H9 (cell line): Measurements from ENCODE around the gene MRTFB. TPM values are rescaled to one million over a fixed set of nuclear protein-coding genes. Genes with fewer than 3 reads are reported as not detected.

Experiments used
- DNase-seq: peaks from one replicate; pipeline ENCODE4 v3.0.0-alpha.2; 2017
- H2AFZ ChIP-seq: one replicate; pipeline ENCODE4 v1.6.1; 2013; ENCODE audit warnings: mild to moderate bottlenecking, low read length, control low read depth, moderate library complexity
- H2AK5ac ChIP-seq: 2 replicates; pipeline ENCODE4 v1.6.1; 2013; ENCODE audit warnings: low read length, control low read depth, mixed read lengths; ENCODE audit not compliant: insufficient read length
- H2BK120ac ChIP-seq: one replicate; pipeline ENCODE4 v1.6.1; 2013; ENCODE audit warnings: low read depth, mild to moderate bottlenecking, low read length, control low read depth, inconsistent platforms; ENCODE audit not compliant: poor library complexity, severe bottlenecking
- H2BK12ac ChIP-seq: 2 replicates; pipeline ENCODE4 v1.6.1; 2013; ENCODE audit warnings: low read length, control low read depth, mixed read lengths, low read depth; ENCODE audit not compliant: insufficient read length
- H2BK15ac ChIP-seq: 2 replicates; pipeline ENCODE4 v1.6.1; 2013; ENCODE audit warnings: low read depth, low read length, control low read depth
- H2BK20ac ChIP-seq: one replicate; pipeline ENCODE4 v1.6.1; 2013; ENCODE audit warnings: low read depth, mild to moderate bottlenecking, low read length, control low read depth, inconsistent platforms; ENCODE audit not compliant: poor library complexity, severe bottlenecking
- H2BK5ac ChIP-seq: 2 replicates; pipeline ENCODE4 v1.6.1; 2013; ENCODE audit warnings: low read length, control low read depth, mixed read lengths; ENCODE audit not compliant: insufficient read length
- H3K14ac ChIP-seq: 2 replicates; pipeline ENCODE4 v1.6.1; 2013; ENCODE audit warnings: low read length, control low read depth; ENCODE audit not compliant: insufficient read depth
- H3K18ac ChIP-seq: 2 replicates; pipeline ENCODE4 v1.6.1; 2013; ENCODE audit warnings: low read depth, mild to moderate bottlenecking, mixed read lengths, low read length, control low read depth; ENCODE audit not compliant: insufficient read length
- H3K23ac ChIP-seq: 2 replicates; pipeline ENCODE4 v1.6.1; 2013; ENCODE audit warnings: low read length, control low read depth, mixed read lengths, low read depth; ENCODE audit not compliant: insufficient read length
- H3K23me2 ChIP-seq: 2 replicates; pipeline ENCODE4 v1.6.1; 2013; ENCODE audit warnings: low read depth, mild to moderate bottlenecking, mixed read lengths, low read length, control low read depth; ENCODE audit not compliant: insufficient read length, poor library complexity, severe bottlenecking
- H3K27ac ChIP-seq: 2 replicates; pipeline ENCODE4 v1.5.1; 2013; ENCODE audit warnings: low read length, control low read depth, mixed read lengths, low read depth; ENCODE audit not compliant: insufficient read length
- H3K27me3 ChIP-seq: 2 replicates; pipeline ENCODE4 v1.6.1; 2013; ENCODE audit warnings: low read length, control low read depth, inconsistent platforms; ENCODE audit not compliant: insufficient read depth
- H3K4ac ChIP-seq: 2 replicates; pipeline ENCODE4 v1.6.1; 2013; ENCODE audit warnings: low read depth, mild to moderate bottlenecking, control low read depth, inconsistent platforms, low read length, moderate library complexity
- H3K4me1 ChIP-seq: 2 replicates; pipeline ENCODE4 v1.6.1; 2013; ENCODE audit warnings: low read length, control low read depth, inconsistent platforms; ENCODE audit not compliant: insufficient read depth
- H3K4me2 ChIP-seq: 2 replicates; pipeline ENCODE4 v1.6.1; 2013; ENCODE audit warnings: low read length, control low read depth, mixed read lengths; ENCODE audit not compliant: insufficient read length, insufficient read depth
- H3K56ac ChIP-seq: 2 replicates; pipeline ENCODE4 v1.6.1; 2013; ENCODE audit warnings: low read depth, mild to moderate bottlenecking, mixed read lengths, low read length, control low read depth; ENCODE audit not compliant: insufficient read length
- H3K79me1 ChIP-seq: 2 replicates; pipeline ENCODE4 v1.6.1; 2013; ENCODE audit warnings: low read depth, mild to moderate bottlenecking, moderate library complexity, low read length, control low read depth, inconsistent platforms; ENCODE audit not compliant: insufficient read depth, poor library complexity, severe bottlenecking
- H3K79me2 ChIP-seq: 2 replicates; pipeline ENCODE4 v1.6.1; 2013; ENCODE audit warnings: low read length, control low read depth, inconsistent platforms; ENCODE audit not compliant: insufficient read depth
- H3K9ac ChIP-seq: 2 replicates; pipeline ENCODE4 v1.6.1; 2013; ENCODE audit warnings: low read length, control low read depth, mixed read lengths; ENCODE audit not compliant: insufficient read length; ENCODE audit errors: extremely low read depth
- H3K9me3 ChIP-seq: one replicate; pipeline ENCODE4 v1.6.1; 2013; ENCODE audit warnings: low read depth, low read length, inconsistent platforms; ENCODE audit not compliant: control insufficient read depth
- H3T11ph ChIP-seq: one replicate; pipeline ENCODE4 v1.6.1; 2013; ENCODE audit warnings: mild to moderate bottlenecking, low read length, control low read depth, inconsistent platforms
- H4K20me1 ChIP-seq: one replicate; pipeline ENCODE4 v1.6.1; 2013; ENCODE audit not compliant: control insufficient read depth, insufficient read length, insufficient read depth
- H4K5ac ChIP-seq: 2 replicates; pipeline ENCODE4 v1.6.1; 2013; ENCODE audit warnings: low read depth, mild to moderate bottlenecking, mixed read lengths, low read length, control low read depth; ENCODE audit not compliant: insufficient read length
- H4K8ac ChIP-seq: replicated peaks from 2 replicates; pipeline ENCODE4 v1.6.1; 2013; ENCODE audit warnings: low read length, control low read depth, mixed read lengths, low read depth; ENCODE audit not compliant: insufficient read length
- H4K91ac ChIP-seq: 2 replicates; pipeline ENCODE4 v1.6.1; 2013; ENCODE audit warnings: low read depth, mild to moderate bottlenecking, moderate library complexity, mixed read lengths, low read length, control low read depth; ENCODE audit not compliant: insufficient read length
- H3K27ac Mint-ChIP-seq, 3 experiments: 2 replicates in 2 of 3; 3 replicates in 1 of 3; pipeline ENCODE4 v1.8.0; 2020 to 2021; ENCODE audit warnings: mixed read lengths in 3 of 3, mild to moderate bottlenecking in 1 of 3, moderate library complexity in 1 of 3
- H3K27me3 Mint-ChIP-seq: 2 replicates; pipeline ENCODE4 v1.8.0; 2021; ENCODE audit warnings: low read depth, mild to moderate bottlenecking, moderate library complexity, mixed read lengths
- H3K36me3 Mint-ChIP-seq, 3 experiments: 2 replicates in 2 of 3; 3 replicates in 1 of 3; pipeline ENCODE4 v1.8.0; 2020 to 2021; ENCODE audit warnings: low read depth in 3 of 3, mixed read lengths in 3 of 3; ENCODE audit not compliant: insufficient read depth in 1 of 3
- H3K4me1 Mint-ChIP-seq, 2 experiments: 2 replicates each; pipeline ENCODE4 v1.8.0; 2020; ENCODE audit warnings: mixed read lengths in 2 of 2
- H3K4me3 Mint-ChIP-seq, 2 experiments: 2 replicates in 1 of 2; 3 replicates in 1 of 2; pipeline ENCODE4 v1.8.0; 2020 to 2021; ENCODE audit warnings: mild to moderate bottlenecking in 2 of 2, mixed read lengths in 2 of 2, moderate library complexity in 1 of 2
- H3K9me3 Mint-ChIP-seq, 2 experiments: 2 replicates in 1 of 2; 3 replicates in 1 of 2; pipeline ENCODE4 v1.8.0; 2020; ENCODE audit warnings: mild to moderate bottlenecking in 2 of 2, mixed read lengths in 2 of 2, moderate library complexity in 1 of 2
- CTCF ChIP-seq: fragments of 200-600 bp; sonication (generic); conservative IDR thresholded peaks from 3 replicates; pipeline ENCODE4 v1.8.0; 2021; ENCODE audit warnings: antibody characterized with exemption, mild to moderate bottlenecking
- WGBS: extraction: QIAGEN DNeasy Blood & Tissue Kit; methylation state at CpG from one replicate; pipeline ENCODE4 v1.1.7; 2013; ENCODE audit warnings: missing lambda C conversion rate, low lambda C conversion rate, mixed read lengths; ENCODE audit not compliant: insufficient read length; ENCODE audit errors: extremely low coverage; 5-methylcytosine and 5-hydroxymethylcytosine counted together
- total RNA-seq: library from RNA; stranded (reverse); gene quantifications from 2 replicates; pipeline ENCODE4 v1.2.1, GENCODE V29; 2021

MRTFB gene
- total RNA-seq, 1 experiment from 2014 or later = 29.9 TPM

GRCh38 chr16:14086477-14086876, 15.4 kb downstream of the MRTFB start:
- no peak overlapping the region for H3T11ph ChIP-seq
- H4K20me1 ChIP-seq = no peaks in the 10 kb centered on the region
- H4K91ac ChIP-seq = no peak overlapping the region
- no peaks in the 10 kb centered on the region for H3K9me3 ChIP-seq
- H3K9me3 Mint-ChIP-seq = no peaks in the 10 kb centered on the region
- H3K4me2 ChIP-seq = no peak overlapping the region
- no peak overlapping the region for H3K4ac ChIP-seq
- no peak overlapping the region for H3K27ac ChIP-seq
- no peak overlapping the region for H3K9ac ChIP-seq
- H3K4me3 Mint-ChIP-seq = no peak overlapping the region
- peaks cover 7% of the 10 kb centered on the region for H3K79me2 ChIP-seq
- no peak overlapping the region for H2BK12ac ChIP-seq
- H2BK120ac ChIP-seq = no peak overlapping the region
- H2BK5ac ChIP-seq = no peak overlapping the region
- no peak for DNase-seq
- H3K23ac ChIP-seq = no peak overlapping the region
- H3K14ac ChIP-seq = no peak overlapping the region
- H4K8ac ChIP-seq = no peak overlapping the region
- TF ChIP-seq CTCF = no peak
- no peak overlapping the region for H2BK15ac ChIP-seq
- H4K5ac ChIP-seq = no peak overlapping the region
- H3K18ac ChIP-seq = no peak overlapping the region
- no peak overlapping the region for H2AFZ ChIP-seq
- H3K27me3 ChIP-seq = no peaks in the 10 kb centered on the region
- no peaks in the 10 kb centered on the region for H3K27me3 Mint-ChIP-seq
- H2BK20ac ChIP-seq = no peak overlapping the region
- H3K27ac Mint-ChIP-seq = 0 out of 7 replicates have a peak overlapping the region, but pooled peaks of 1 of the 3 experiments have one; percentile 37
- H2AK5ac ChIP-seq = no peak overlapping the region
- H3K23me2 ChIP-seq = no peaks in the 10 kb centered on the region
- H3K79me1 ChIP-seq = peaks cover 11% of the 10 kb centered on the region
- H3K4me1 ChIP-seq = no peaks in the 10 kb centered on the region; the same call in 1 of the 2 replicates
- peaks cover 7 to 23% (median 14%) of the 10 kb centered on the region in 3 experiments; a peak in 6 of 7 replicates for H3K36me3 Mint-ChIP-seq
- no peak overlapping the region for H3K56ac ChIP-seq
- H3K4me1 Mint-ChIP-seq = peaks cover 7 to 10% of the 10 kb centered on the region in 2 experiments
- no CpG with 5 or more reads among the region's 1 CpG for WGBS
